Activated naive CD4-positive, alpha-beta T cell treated with anti-CD3 and anti-CD28 coated beads, Interleukin-2, amount 50 U/mL, for 16 hours (primary cell): Measurements from ENCODE around the gene GARIN1A.

Experiments
- DNase-seq: peaks from one replicate; pipeline ENCODE4 v3.0.0-alpha.2; 2020

GARIN1A gene

GRCh38 chr7:128721376-128721775 is 49.3 kb downstream of the GARIN1A start:
- no peak for DNase-seq
